Natural killer cell treated with Interleukin-12 subunit alpha and Interleukin-12 subunit beta and Interleukin-15 and Interleukin-18, amount 100 ng/mL, for 72 hours (primary cell): Measurements from ENCODE around the gene DLGAP1. TPM values are rescaled to one million over a fixed set of nuclear protein-coding genes. Genes with fewer than 3 reads are reported as not detected.
"Not testable (repeated sequence)": the region's sequence is repeated elsewhere in the genome, so short reads cannot be mapped to it uniquely, and the experiment has no call there.

Experiments
- ATAC-seq, 2 donors: fragments of 150-1000 bp; cut with Tn5 transposase in 1 of 2; sonication (Bioruptor Pico), chemical (Tn5 transposase) in 1 of 2; 2 replicates each; pipeline ENCODE4 v1.10.0; 2021
- DNase-seq: peaks from one replicate; pipeline ENCODE4 v3.0.0; 2022; ENCODE audit warnings: low spot score
- H3K27ac Mint-ChIP-seq, 2 donors: 1 replicate in 1 of 2; 2 replicates in 1 of 2; pipeline ENCODE4 v1.8.0; 2022; ENCODE audit warnings: mixed read lengths in 2 of 2, mild to moderate bottlenecking in 1 of 2, moderate library complexity in 1 of 2
- H3K27me3 Mint-ChIP-seq, 2 donors: 1 replicate in 1 of 2; 2 replicates in 1 of 2; pipeline ENCODE4 v1.8.0; 2022; ENCODE audit warnings: mixed read lengths in 2 of 2
- H3K36me3 Mint-ChIP-seq: one replicate; pipeline ENCODE4 v1.8.0; 2022; ENCODE audit warnings: mixed read lengths
- H3K4me1 Mint-ChIP-seq, 2 donors: 1 replicate in 1 of 2; 2 replicates in 1 of 2; pipeline ENCODE4 v1.8.0; 2022; ENCODE audit warnings: low read depth in 2 of 2, mixed read lengths in 2 of 2, mild to moderate bottlenecking in 1 of 2
- H3K4me3 Mint-ChIP-seq: one replicate; pipeline ENCODE4 v1.8.0; 2022; ENCODE audit warnings: mixed read lengths
- H3K9me3 Mint-ChIP-seq: 2 replicates; pipeline ENCODE4 v1.8.0; 2022; ENCODE audit warnings: mixed read lengths
- total RNA-seq, 2 donors: library from RNA; stranded (reverse); gene quantifications; one replicate each; pipeline ENCODE4 v1.2.3, GENCODE V29; 2022

Gene DLGAP1
- total RNA-seq, 2 donors from 2014 or later = not detected

DNA sequence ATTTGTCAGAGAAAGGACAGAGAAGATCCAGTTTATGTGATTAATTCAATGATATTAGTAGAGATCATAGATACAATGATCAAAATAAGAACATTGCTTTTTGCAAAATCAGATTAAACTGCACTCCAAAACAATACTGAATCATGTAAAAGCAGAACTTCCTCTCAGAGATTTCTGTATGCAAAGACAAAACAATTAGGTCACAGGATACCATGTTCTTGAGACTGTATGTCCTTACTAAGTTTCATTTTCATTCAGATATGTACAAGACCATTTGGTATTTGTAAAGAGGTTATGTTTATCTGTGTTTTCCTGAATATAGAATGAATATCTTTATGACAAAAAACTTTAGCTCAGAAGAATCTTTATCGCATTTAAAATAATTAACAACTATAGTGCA is 161.8 kb downstream of the DLGAP1 start:
- no peaks in the 10 kb centered on the region for H3K4me1 Mint-ChIP-seq
- no peak overlapping the region for H3K27ac Mint-ChIP-seq
- no peak for ATAC-seq

GRCh38 chr18:4292696-4293095 is 162.4 kb downstream of the DLGAP1 start:
- Mint-ChIP-seq H3K27ac (no peak overlapping the region), H3K4me1 (no peaks in the 10 kb centered on the region), H3K27me3 (no peaks in the 10 kb centered on the region), H3K36me3 (no peaks in the 10 kb centered on the region), H3K4me3 (no peak overlapping the region), H3K9me3 (peaks cover 13% of the 10 kb centered on the region)
- no peak for DNase-seq
- ATAC-seq = no peak

More for the DNA sequence above, 161.8 kb downstream of the DLGAP1 start:
- H3K36me3 Mint-ChIP-seq = no peaks in the 10 kb centered on the region
- peaks cover 13% of the 10 kb centered on the region for H3K9me3 Mint-ChIP-seq
- H3K27me3 Mint-ChIP-seq = no peaks in the 10 kb centered on the region
- no peak for DNase-seq
- no peak overlapping the region for H3K4me3 Mint-ChIP-seq

DNA sequence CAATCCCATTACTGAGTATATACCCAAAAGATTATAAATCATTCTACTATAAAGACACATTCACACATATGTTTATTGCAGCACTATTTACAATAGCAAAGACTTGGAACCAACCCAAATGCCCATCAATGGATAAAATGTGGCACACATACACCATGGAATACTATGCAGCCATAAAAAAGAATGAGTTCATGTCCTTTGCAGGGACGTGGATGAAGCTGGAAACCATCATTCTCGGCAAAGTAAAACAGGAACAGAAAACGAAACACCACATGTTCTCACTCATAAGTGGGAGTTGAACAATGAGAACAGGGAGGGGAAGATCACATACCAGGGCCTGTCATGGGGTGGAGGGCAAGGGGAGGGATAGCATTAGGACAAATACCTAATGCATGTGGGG is 167.8 kb downstream of the DLGAP1 start:
- not testable (repeated sequence) for H3K4me1 Mint-ChIP-seq, H3K27ac Mint-ChIP-seq, H3K36me3 Mint-ChIP-seq, ATAC-seq, DNase-seq, H3K9me3 Mint-ChIP-seq, H3K4me3 Mint-ChIP-seq, H3K27me3 Mint-ChIP-seq

DNA sequence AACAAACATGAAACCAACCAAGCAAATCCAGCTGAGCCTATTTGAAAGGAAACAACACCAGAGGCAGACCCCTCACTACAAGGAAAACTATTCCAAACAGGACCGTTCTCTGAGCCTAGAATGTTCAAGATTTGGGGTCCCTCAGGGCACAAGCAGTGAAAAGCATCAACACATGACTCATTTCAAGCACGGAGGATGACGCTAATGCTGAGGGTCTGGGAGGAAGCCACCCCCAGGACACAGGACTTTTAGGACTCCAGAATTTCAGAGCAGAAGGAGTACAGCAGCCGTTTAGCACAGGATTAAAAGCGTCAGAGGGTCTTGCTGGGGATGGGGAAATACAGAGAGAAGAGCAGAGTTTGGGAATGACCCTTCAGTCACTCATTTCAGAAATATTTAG is 168.9 kb downstream of the DLGAP1 start:
- H3K27ac Mint-ChIP-seq = no peak overlapping the region

DNA sequence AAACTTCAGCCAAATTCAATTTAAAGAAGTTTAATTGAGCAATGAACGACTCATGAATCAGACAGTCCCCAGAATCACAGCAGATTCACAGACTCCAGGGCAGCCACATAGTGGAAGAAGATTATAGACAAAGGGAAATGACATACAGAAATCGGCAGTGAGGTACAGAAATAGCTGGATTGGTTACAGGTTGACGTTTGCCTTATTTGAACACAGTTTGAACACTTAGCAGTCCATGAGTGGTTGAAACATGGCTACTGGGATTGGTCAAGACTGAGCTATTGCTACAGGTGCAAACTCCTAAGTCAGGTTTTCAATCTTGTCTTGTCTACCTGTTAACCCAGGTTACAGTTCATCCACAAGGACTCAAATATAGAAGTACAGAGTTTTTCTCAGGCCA is 169.6 kb downstream of the DLGAP1 start:
- H3K9me3 Mint-ChIP-seq = peaks cover 7% of the 10 kb centered on the region
- peaks cover 8% of the 10 kb centered on the region for H3K36me3 Mint-ChIP-seq
- no peak overlapping the region for H3K27ac Mint-ChIP-seq

More for the DNA sequence above, 168.9 kb downstream of the DLGAP1 start:
- Mint-ChIP-seq H3K4me3 (no peak overlapping the region), H3K36me3 (peaks cover 8% of the 10 kb centered on the region), H3K4me1 (no peaks in the 10 kb centered on the region), H3K27me3 (no peaks in the 10 kb centered on the region), H3K9me3 (peaks cover 7% of the 10 kb centered on the region)
- DNase-seq (no peak), ATAC-seq (no peak)

DNA sequence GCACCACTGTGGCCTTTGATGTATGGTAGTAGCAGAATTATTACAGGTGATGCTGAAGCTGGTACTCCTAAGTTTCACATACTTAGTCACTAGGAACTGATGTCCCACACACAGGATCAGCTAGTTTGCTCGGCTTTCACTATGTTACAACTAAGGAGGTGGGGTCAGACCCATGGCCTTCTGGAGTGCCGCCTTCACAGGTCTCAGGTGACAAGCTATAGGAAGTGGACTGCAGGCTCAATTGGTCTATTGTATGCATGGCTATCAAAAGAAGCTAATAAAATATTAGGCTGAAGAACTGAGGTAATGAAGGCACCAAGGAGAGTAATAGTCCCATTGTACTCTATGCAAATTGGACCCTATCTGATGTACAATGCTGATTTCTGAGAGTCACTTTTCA is 170.6 kb downstream of the DLGAP1 start:
- no peaks in the 10 kb centered on the region for H3K4me1 Mint-ChIP-seq
- H3K9me3 Mint-ChIP-seq = peaks cover 7% of the 10 kb centered on the region
- no peak overlapping the region for H3K4me3 Mint-ChIP-seq
- DNase-seq (no peak), ATAC-seq (no peak)
- H3K36me3 Mint-ChIP-seq = peaks cover 8% of the 10 kb centered on the region
- no peak overlapping the region for H3K27ac Mint-ChIP-seq
- H3K27me3 Mint-ChIP-seq = no peaks in the 10 kb centered on the region

More for the DNA sequence above, 169.6 kb downstream of the DLGAP1 start:
- DNase-seq = no peak
- ATAC-seq = no peak
- Mint-ChIP-seq H3K4me1 (no peaks in the 10 kb centered on the region), H3K27me3 (no peaks in the 10 kb centered on the region), H3K4me3 (no peak overlapping the region)

DNA sequence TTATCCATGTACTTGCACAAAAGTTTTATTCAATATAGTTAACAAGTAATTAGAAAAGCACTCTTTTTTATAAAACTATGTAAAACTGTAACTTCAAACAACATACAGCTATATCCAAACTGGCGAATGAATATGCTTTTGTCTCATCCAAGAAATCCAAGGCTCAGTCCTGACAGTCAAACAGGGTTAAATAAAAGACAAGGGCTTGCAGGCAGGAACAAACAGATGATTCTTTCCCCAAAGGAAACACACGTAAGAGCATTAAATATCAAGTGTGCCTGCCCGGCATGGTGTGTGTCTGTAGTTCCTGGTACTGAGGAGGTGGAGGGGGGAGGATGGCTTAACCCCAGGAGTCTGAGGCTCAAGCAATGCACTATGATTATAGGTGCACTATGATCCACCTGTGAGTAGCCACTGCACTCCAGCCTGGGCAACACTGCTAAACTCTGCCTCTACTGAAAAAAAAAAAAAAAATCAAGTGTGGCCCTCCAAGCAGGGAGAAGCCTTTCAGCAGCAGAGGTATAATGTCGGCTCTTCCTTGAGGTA is 171.3 kb downstream of the DLGAP1 start:
- no peak for ATAC-seq
- Mint-ChIP-seq H3K36me3 (peaks cover 8% of the 10 kb centered on the region), H3K27ac (no peak overlapping the region)

DNA sequence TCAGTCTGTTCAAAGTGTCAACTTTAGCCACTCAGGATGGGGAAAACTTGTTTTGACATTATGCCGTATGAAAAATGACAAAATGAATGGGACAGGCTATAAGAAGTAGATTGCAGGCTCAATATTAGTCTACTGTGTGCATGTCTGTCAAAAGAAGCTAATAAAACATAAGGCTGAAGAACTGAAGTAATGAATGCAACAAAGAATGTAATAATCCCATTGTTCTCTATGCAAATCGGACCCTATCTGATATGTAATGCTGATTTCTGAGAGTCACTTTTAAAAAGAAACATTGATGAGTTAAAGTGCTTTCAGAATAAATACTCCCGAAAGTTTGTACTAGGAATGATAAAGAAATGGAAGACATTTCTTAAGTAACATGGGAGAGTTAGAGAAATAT is 172.2 kb downstream of the DLGAP1 start:
- Mint-ChIP-seq H3K27me3 (no peaks in the 10 kb centered on the region), H3K36me3 (peaks cover 8% of the 10 kb centered on the region), H3K4me1 (no peaks in the 10 kb centered on the region), H3K9me3 (peaks cover 7% of the 10 kb centered on the region), H3K4me3 (no peak overlapping the region), H3K27ac (no peak overlapping the region)
- no peak for ATAC-seq
- DNase-seq = no peak

More for the DNA sequence above, 171.3 kb downstream of the DLGAP1 start:
- Mint-ChIP-seq H3K4me3 (no peak overlapping the region), H3K4me1 (no peaks in the 10 kb centered on the region), H3K9me3 (peaks cover 7% of the 10 kb centered on the region), H3K27me3 (no peaks in the 10 kb centered on the region)
- no peak for DNase-seq

GRCh38 chr18:4276953-4277585 is 178.0 kb downstream of the DLGAP1 start:
- H3K4me3 Mint-ChIP-seq = no peak overlapping the region
- no peaks in the 10 kb centered on the region for H3K27me3 Mint-ChIP-seq
- no peak for ATAC-seq
- H3K36me3 Mint-ChIP-seq = peaks cover 6% of the 10 kb centered on the region
- H3K9me3 Mint-ChIP-seq = peaks cover 8% of the 10 kb centered on the region
- no peak for DNase-seq
- no peaks in the 10 kb centered on the region for H3K4me1 Mint-ChIP-seq
- H3K27ac Mint-ChIP-seq = no peak overlapping the region

DNA sequence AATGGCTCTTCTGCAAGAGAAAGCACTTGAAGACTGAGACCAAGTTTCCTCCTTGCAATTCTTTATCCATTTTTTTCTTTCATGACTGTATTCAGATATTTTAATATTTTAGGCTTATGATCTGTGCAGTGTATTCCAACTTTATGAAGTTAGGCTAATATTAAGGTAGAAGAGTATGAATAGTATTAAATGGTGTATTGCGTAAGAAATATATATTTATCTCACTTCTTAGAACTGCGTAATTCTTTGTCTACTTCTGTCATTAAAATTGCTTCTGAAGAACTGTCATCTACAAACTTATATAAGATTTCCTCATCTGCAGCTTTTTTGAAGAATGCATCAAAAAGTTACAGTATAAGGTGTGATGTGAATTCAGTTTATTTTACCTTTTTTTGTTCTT is 183.2 kb downstream of the DLGAP1 start:
- no peak overlapping the region for H3K4me3 Mint-ChIP-seq
- no peak overlapping the region for H3K27ac Mint-ChIP-seq
- peaks cover 6% of the 10 kb centered on the region for H3K36me3 Mint-ChIP-seq
- DNase-seq (no peak), ATAC-seq (no peak)
- H3K27me3 Mint-ChIP-seq = no peaks in the 10 kb centered on the region
- no peaks in the 10 kb centered on the region for H3K4me1 Mint-ChIP-seq
- H3K9me3 Mint-ChIP-seq = peaks cover 8% of the 10 kb centered on the region

- ATAC-seq (no peak), DNase-seq (no peak)
- H3K4me3 Mint-ChIP-seq = no peak overlapping the region
- H3K4me1 Mint-ChIP-seq = no peaks in the 10 kb centered on the region
- no peak overlapping the region for H3K27ac Mint-ChIP-seq
- peaks cover 11% of the 10 kb centered on the region for H3K9me3 Mint-ChIP-seq
- H3K27me3 Mint-ChIP-seq = no peaks in the 10 kb centered on the region
- H3K36me3 Mint-ChIP-seq = peaks cover 6% of the 10 kb centered on the region
Observed at GRCh38 chr18:4270988-4271387, 184.1 kb downstream of the DLGAP1 start.

DNA sequence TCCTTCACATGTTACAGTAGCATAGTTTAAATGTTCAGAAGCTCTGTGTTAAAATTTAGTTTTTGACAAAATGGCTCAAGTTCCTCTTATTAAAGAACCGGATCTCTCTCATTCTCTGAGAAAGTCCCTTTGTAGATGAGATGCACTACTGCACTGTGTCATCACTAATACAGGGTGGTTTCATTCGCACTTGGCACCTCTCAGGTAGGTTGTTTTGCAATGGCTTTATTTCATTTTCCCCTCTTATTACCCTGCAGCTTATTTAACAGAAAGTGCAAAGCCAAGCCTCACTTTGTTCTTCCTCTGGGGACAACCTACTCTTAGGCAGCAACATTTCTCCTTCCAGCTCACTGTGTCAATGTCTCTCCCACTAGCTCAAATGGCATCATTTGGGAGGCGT is 185.1 kb downstream of the DLGAP1 start:
- Mint-ChIP-seq H3K27ac (no peak overlapping the region), H3K9me3 (peaks cover 12% of the 10 kb centered on the region), H3K4me1 (no peaks in the 10 kb centered on the region), H3K36me3 (peaks cover 6% of the 10 kb centered on the region), H3K4me3 (no peak overlapping the region), H3K27me3 (no peaks in the 10 kb centered on the region)
- DNase-seq (no peak), ATAC-seq (no peak)

- no peaks in the 10 kb centered on the region for H3K27me3 Mint-ChIP-seq
- no peak for DNase-seq
- no peak for ATAC-seq
- no peaks in the 10 kb centered on the region for H3K4me1 Mint-ChIP-seq
- H3K9me3 Mint-ChIP-seq = peaks cover 12% of the 10 kb centered on the region
- no peak overlapping the region for H3K27ac Mint-ChIP-seq
- no peak overlapping the region for H3K4me3 Mint-ChIP-seq
- H3K36me3 Mint-ChIP-seq = no peaks in the 10 kb centered on the region
Observed at GRCh38 chr18:4267641-4268040, 187.5 kb downstream of the DLGAP1 start.

DNA sequence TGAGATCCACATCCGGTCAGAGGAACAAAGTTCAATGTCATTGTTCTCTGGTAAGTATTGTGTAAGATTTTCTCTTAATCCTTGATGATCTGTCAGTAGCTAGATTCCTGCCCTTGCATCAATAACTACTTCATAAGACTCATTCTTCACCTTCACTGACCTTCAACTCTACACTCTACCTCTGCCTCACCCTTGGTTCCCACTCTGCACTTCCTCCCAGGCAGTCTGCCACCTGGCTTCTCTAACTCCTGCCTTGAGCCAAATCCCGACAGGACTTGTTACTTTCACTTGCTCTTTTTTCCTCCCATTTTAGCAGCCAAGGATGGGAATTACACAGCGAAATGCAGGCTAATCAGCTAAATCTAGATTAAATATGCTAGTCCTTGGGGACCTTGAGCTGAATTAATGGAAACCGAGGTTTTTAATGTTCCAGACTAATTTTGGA is 190.7 kb downstream of the DLGAP1 start:
- DNase-seq (no peak), ATAC-seq (no peak)
- no peak overlapping the region for H3K27ac Mint-ChIP-seq
- H3K9me3 Mint-ChIP-seq = peaks cover 12% of the 10 kb centered on the region
- no peaks in the 10 kb centered on the region for H3K4me1 Mint-ChIP-seq
- no peaks in the 10 kb centered on the region for H3K27me3 Mint-ChIP-seq
- H3K36me3 Mint-ChIP-seq = no peaks in the 10 kb centered on the region
- H3K4me3 Mint-ChIP-seq = no peak overlapping the region

GRCh38 chr18:4260107-4260506 is 195.0 kb downstream of the DLGAP1 start:
- Mint-ChIP-seq H3K27ac (no peak overlapping the region), H3K27me3 (no peaks in the 10 kb centered on the region), H3K9me3 (peaks cover 4% of the 10 kb centered on the region), H3K4me1 (no peaks in the 10 kb centered on the region), H3K4me3 (no peak overlapping the region), H3K36me3 (no peaks in the 10 kb centered on the region)
- DNase-seq (no peak), ATAC-seq (no peak)
